Peyer's patch (tissue), 4 donors: ENCODE results near the gene PI4KA.

Source experiments
- POLR2A ChIP-seq, 2 donors: fragments of 450-650 bp; IDR thresholded peaks; one replicate each; pipeline ENCODE4 v1.5.1; 2017; ENCODE audit warnings: antibody characterized with exemption in 2 of 2, mild to moderate bottlenecking in 2 of 2, moderate library complexity in 2 of 2
- TF ChIP-seq, protein P1 (sequence below), 6 experiments: fragments of 450-650 bp in 4 of 6; fragments of 200-600 bp in 2 of 6; sonication (generic) in 1 of 6; IDR thresholded peaks; one replicate each; pipeline ENCODE4 v1.5.1; 2017 to 2019; ENCODE audit warnings: antibody characterized with exemption in 6 of 6, mild to moderate bottlenecking in 3 of 6, moderate library complexity in 1 of 6

DNA sequence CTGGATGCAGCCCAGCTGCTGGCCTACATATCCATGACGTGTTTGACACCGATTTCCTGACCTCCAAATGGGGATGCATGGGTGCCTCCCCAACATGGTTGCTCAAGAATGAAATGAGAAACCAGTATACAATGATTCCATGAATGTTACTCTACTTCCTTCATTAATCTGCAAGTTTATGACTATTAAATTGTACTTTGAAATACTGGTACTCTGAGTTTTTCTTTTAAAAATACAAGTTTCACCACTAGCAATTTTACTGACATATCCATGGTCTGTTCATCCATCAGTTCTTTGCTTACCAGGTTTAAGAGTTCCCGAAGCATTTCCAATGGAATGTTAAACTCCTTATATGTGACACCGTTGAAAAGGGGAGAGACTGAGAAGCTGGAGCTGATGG is 45.6 kb downstream of the PI4KA start:
- TF ChIP-seq, protein P1, sequence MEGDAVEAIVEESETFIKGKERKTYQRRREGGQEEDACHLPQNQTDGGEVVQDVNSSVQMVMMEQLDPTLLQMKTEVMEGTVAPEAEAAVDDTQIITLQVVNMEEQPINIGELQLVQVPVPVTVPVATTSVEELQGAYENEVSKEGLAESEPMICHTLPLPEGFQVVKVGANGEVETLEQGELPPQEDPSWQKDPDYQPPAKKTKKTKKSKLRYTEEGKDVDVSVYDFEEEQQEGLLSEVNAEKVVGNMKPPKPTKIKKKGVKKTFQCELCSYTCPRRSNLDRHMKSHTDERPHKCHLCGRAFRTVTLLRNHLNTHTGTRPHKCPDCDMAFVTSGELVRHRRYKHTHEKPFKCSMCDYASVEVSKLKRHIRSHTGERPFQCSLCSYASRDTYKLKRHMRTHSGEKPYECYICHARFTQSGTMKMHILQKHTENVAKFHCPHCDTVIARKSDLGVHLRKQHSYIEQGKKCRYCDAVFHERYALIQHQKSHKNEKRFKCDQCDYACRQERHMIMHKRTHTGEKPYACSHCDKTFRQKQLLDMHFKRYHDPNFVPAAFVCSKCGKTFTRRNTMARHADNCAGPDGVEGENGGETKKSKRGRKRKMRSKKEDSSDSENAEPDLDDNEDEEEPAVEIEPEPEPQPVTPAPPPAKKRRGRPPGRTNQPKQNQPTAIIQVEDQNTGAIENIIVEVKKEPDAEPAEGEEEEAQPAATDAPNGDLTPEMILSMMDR (IDR thresholded peaks at IDR 0.05), result no peak
- no peak for TF ChIP-seq POLR2A (IDR thresholded peaks at IDR 0.05)
